Right cardiac atrium (tissue), 5 donors: Measurements from ENCODE around the gene SLC9C1. TPM values are rescaled to one million over a fixed set of nuclear protein-coding genes. Genes with fewer than 3 reads are reported as not detected.

Source experiments
- ATAC-seq, 2 donors: fragments of 200-7000 bp; cut with Tn5 transposase; one replicate each; pipeline versions ENCODE4 v1.8.0 to v1.9.1; 2020; ENCODE audit warnings: moderate library complexity in 2 of 2, mild to moderate bottlenecking in 1 of 2
- DNase-seq, 3 donors: peaks; one replicate each; pipeline ENCODE4 v3.0.0-alpha.2; 2020
- H3K27ac ChIP-seq: one replicate; pipeline ENCODE4 v1.5.1; 2013; ENCODE audit warnings: mild to moderate bottlenecking, low read length, control low read depth, moderate library complexity
- H3K27me3 ChIP-seq: one replicate; pipeline ENCODE4 v1.6.1; 2013; ENCODE audit not compliant: control insufficient read depth, insufficient read depth
- H3K4me1 ChIP-seq: one replicate; pipeline ENCODE4 v1.6.1; 2013; ENCODE audit warnings: low read length; ENCODE audit not compliant: control insufficient read depth, insufficient read depth
- H3K4me3 ChIP-seq: one replicate; pipeline ENCODE4 v1.5.1; 2013; ENCODE audit warnings: low read length, control low read depth
- H3K9me3 ChIP-seq: one replicate; pipeline ENCODE4 v1.6.1; 2013; ENCODE audit warnings: low read length; ENCODE audit not compliant: control insufficient read depth
- WGBS: extraction: QIAGEN DNeasy Blood & Tissue Kit; methylation state at CpG from one replicate; pipeline ENCODE4 v1.1.7; 2013; 5-methylcytosine and 5-hydroxymethylcytosine counted together
- intact Hi-C, 4 donors: fragments of 100-400 bp; cut with DNase I; formaldehyde crosslinking; loops; one replicate each; pipeline versions ENCODE4 v1.11.0 to v1.14.0; 2022 to 2023
- polyA plus RNA-seq: library from polyadenylated mRNA; stranded (reverse); fragments of 200-250 nt; gene quantifications from one replicate; pipeline ENCODE4 v1.2.3, GENCODE V29; 2013
- total RNA-seq, 4 donors: library from RNA; stranded (reverse); fragmentation: NEBNext Ultra II Directional; extraction: Animal tissue kit (Norgen Biotek cat#: 25700); gene quantifications; one replicate each; pipeline ENCODE4 v1.2.1, GENCODE V29; 2021
- donor health status: healthy with polysubstance abuse.
- donor health status: DM: no; HTN: yes; CAD: no.
- donor health status: DM: no; HTN: no; CAD: no.
- donor health status: DM: no; HTN: yes; CAD: no; lungs with severe emphysema.
- donor health status: DM: yes; HTN: yes; CAD: no.

The SLC9C1 gene
- total and polyA plus RNA-seq, 5 donors, result 0.14 to 0.69 (median 0.31) TPM

DNA sequence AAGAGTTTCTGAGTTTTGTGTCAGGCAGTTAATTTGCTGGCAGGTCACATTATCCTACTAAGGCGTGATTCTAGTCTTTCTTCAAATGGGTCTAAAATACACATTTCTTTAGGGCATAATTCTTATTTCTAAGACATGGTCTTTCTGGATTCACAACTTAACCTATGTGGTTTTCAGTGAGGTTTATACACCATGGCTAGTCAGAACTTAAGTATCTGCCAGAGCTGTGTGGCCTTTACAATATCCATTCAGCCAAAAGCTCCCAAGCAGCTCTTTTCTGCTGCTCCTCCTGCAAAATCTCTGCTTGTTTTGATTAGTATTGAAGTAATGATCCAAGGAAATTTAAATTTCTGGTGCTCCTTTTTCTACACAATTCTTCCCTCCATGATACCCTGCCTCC, 33.5 kb downstream of the SLC9C1 start:
- Histone ChIP-seq H3K4me1 (no peaks in the 10 kb centered on the region), H3K27me3 (no peaks in the 10 kb centered on the region), H3K9me3 (no peaks in the 10 kb centered on the region), H3K27ac (no peak overlapping the region), H3K4me3 (no peak overlapping the region)
- ATAC-seq, result no peak
- no peak for DNase-seq
- 81% methylated on average over 1 of the region's 1 CpG for WGBS
- intact Hi-C loops, result no loop called here

DNA sequence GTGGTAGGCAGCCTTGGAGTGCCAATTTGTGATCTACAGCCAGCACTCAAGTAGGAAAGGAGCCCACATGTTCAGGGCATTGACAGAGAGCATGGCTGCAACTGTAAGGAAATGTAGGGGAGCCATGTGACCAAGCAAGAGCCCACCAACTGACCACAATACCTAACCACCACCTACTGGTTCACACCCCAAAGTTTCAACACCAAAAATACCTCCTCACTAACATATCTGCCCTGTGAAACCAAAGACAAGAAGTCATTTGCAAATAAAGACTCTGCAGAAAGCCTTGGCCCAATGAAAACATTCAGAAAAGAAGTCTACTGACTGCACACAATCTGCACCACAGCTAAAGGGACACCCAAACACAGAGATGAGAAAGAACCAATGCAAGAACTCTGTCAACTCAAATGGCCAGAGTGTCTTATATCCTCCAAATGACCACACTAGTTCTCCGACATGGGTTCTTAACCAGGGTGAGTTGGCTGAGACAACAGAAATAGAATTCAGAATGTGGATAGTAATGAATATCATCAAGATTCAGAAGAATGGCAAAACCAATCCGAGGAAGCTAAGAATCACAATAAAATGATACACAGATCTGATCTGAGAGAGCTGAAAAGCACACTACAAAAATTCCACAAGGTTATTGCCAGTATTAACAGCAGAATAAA, 40.6 kb downstream of the SLC9C1 start:
- Histone ChIP-seq H3K4me1 (no peaks in the 10 kb centered on the region), H3K9me3 (no peaks in the 10 kb centered on the region), H3K27ac (no peak overlapping the region), H3K4me3 (no peak overlapping the region), H3K27me3 (no peaks in the 10 kb centered on the region)
- WGBS, result 91% methylated on average over 2 of the region's 2 CpGs
- intact Hi-C loops, result no loop called here
- no peak for ATAC-seq
- DNase-seq, result no peak

DNA sequence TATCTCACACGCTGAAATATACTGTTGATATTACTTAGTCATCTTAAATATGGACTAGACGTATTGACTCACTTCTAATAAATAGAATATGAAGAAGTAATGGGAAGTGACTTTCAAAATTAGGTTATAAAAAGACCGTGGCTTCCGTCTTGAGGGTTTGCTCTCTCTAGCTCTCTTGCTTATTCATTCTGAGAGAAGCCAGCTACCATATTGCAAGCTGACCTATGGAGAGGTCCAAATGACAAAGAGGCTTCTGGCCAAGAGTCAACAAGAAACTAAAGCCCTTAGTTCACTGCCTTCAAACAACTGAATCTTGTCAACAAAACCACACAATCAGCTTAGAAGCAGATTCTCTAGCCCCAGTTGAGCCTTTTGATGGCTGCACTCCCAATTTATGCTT, 46.1 kb downstream of the SLC9C1 start:
- intact Hi-C loops, result no loop called here
- Histone ChIP-seq H3K4me1 (no peaks in the 10 kb centered on the region), H3K27ac (no peak overlapping the region), H3K27me3 (no peaks in the 10 kb centered on the region), H3K4me3 (no peak overlapping the region), H3K9me3 (no peaks in the 10 kb centered on the region)
- ATAC-seq, result no peak
- no peak for DNase-seq
- WGBS, result 87% methylated on average over 4 of the region's 4 CpGs

DNA sequence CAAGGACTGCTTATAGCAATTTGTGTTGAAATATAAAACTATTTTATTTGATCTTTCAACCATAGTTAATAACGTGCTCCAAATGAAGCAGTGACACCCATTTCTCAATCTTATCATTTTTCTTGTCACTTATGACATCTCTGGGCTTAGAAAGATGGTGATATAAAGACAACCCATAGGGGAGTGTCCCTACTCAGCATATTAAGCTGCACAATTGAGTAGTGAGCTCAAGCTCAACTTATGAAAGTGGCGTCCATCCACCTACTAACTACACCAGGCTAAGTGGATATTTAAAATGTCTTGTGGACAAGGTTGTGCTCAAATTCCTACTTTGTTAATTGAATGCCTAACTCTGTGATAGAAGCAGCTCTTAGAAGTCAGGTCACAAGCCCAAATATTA, 46.7 kb downstream of the SLC9C1 start:
- no peak overlapping the region for H3K4me3 ChIP-seq
- intact Hi-C loops, result no loop called here
- H3K4me1 ChIP-seq, result no peaks in the 10 kb centered on the region
- WGBS, result 68% methylated on average over 2 of the region's 2 CpGs
- no peaks in the 10 kb centered on the region for H3K9me3 ChIP-seq
- no peak overlapping the region for H3K27ac ChIP-seq
- no peak for ATAC-seq
- no peaks in the 10 kb centered on the region for H3K27me3 ChIP-seq
- DNase-seq, result no peak

DNA sequence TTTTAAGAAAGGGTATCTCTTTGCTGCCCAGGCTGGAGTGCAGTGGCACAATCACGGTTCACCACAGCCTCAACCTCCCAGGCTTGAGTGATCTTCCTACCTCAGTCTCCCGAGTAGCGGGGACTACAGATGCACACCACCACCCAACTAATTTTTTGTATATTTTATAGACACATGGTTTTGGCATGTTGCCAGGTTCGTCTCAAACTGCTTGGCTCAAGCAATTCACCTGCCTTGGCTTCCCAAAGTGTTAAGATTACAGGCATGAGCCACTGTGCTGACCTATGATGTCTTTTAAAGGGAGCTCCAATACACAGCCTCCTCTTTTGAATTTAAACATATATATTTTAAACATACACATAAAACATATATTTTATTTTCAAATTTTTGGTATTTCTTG, 60.9 kb downstream of the SLC9C1 start:
- no peaks in the 10 kb centered on the region for H3K27me3 ChIP-seq
- no peak overlapping the region for H3K4me3 ChIP-seq
- H3K9me3 ChIP-seq, result no peaks in the 10 kb centered on the region
- ATAC-seq (no peak), DNase-seq (no peak)
- intact Hi-C loops, result no loop called here
- H3K4me1 ChIP-seq, result no peaks in the 10 kb centered on the region
- whole genome bisulfite sequencing, result 74% methylated on average over 4 of the region's 4 CpGs
- no peak overlapping the region for H3K27ac ChIP-seq

DNA sequence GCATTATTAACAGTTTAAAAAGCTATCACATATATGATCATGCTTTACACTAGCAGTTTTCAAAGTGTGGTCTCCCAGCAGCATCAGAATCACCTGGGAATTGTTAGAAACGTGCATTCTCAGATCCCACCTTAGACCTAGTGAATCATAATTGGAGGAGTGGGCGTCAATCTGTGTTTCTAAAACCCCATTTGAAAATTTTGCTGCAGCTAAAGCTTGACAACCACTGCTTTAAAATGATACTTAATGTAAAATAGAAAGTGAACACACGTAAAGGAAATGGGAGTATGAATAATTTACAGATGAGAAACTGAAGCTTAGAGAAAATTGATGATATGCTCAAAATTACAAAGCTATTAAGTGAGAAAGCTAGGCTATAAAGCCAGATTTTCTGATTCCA, 62.3 kb downstream of the SLC9C1 start:
- H3K27ac ChIP-seq, result no peak overlapping the region
- ATAC-seq (no peak), DNase-seq (no peak)
- no peaks in the 10 kb centered on the region for H3K9me3 ChIP-seq
- WGBS, result 76% methylated on average over 3 of the region's 3 CpGs
- H3K4me1 ChIP-seq, result no peaks in the 10 kb centered on the region
- intact Hi-C loops, result no loop called here
- H3K27me3 ChIP-seq, result no peaks in the 10 kb centered on the region
- H3K4me3 ChIP-seq, result no peak overlapping the region

DNA sequence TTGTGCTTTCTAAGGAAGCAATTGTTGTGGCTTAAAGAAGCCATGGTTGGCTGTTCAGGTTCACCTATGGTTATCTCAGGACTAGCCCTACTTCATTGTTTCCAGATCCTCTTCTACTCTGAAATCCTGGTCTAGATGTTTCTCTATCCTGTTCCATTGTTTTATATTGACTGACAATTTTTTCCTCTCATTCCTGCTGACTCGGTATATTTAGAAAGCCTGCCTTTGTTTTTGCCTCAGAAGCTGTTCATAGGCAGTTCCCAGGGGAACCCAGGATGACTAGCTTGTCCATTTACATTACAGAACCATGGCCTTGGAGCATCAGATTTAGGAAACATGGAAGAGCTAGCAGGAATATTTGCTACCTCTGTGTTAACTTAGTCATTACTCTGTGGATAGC, 64.0 kb downstream of the SLC9C1 start:
- WGBS, result 79% methylated on average over 1 of the region's 1 CpG
- ATAC-seq (no peak), DNase-seq (no peak)
- Histone ChIP-seq H3K4me3 (no peak overlapping the region), H3K27ac (no peak overlapping the region), H3K4me1 (no peaks in the 10 kb centered on the region), H3K27me3 (no peaks in the 10 kb centered on the region), H3K9me3 (no peaks in the 10 kb centered on the region)
- intact Hi-C loops, result no loop called here

DNA sequence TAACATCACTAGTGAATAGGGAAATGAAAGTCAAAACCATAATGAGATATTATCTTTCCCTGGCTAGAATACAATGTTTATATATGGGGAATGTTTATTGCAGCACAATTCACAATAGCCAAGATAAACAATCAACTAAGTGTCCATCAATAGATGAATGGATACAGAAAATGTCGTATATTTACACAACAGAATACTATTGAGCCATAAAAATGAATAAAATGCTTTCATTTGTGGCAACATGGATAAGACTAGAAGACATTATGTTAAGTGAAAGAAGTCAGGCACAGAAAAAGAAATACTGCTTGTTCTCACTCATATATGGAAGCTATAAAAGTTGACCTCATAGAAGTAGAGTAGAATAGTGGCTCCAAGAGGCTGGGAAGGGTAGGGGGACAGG, 65.2 kb downstream of the SLC9C1 start:
- H3K9me3 ChIP-seq, result peaks cover 1% of the 10 kb centered on the region
- no peaks in the 10 kb centered on the region for H3K27me3 ChIP-seq
- intact Hi-C loops, result no loop called here
- no peak for DNase-seq
- ATAC-seq, result no peak
- no peaks in the 10 kb centered on the region for H3K4me1 ChIP-seq
- no peak overlapping the region for H3K27ac ChIP-seq
- 76% methylated on average over 1 of the region's 1 CpG for WGBS
- no peak overlapping the region for H3K4me3 ChIP-seq

DNA sequence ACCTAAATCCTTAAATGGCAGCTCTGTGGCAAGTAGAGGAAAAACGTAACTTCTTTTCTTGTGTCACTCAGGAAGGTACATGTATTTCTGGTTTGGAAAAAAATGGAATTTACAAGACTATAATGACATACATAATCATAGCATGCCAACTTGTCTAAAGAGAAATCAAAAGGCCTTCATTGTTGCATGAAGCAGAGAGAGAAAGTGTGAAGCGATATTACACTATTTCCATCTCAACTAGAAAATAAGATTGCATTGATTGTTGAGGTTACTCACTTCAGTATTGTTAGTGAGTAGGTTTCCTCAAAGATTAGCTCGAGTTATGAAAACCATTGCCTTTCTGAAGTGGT, 93.7 kb downstream of the SLC9C1 start:
- Histone ChIP-seq H3K4me3 (no peak overlapping the region), H3K4me1 (no peaks in the 10 kb centered on the region), H3K27ac (no peak overlapping the region), H3K27me3 (no peaks in the 10 kb centered on the region), H3K9me3 (no peaks in the 10 kb centered on the region)
- DNase-seq (no peak), ATAC-seq (no peak)
- intact Hi-C loops, result no loop called here
- whole genome bisulfite sequencing, result 88% methylated on average over 3 of the region's 3 CpGs

DNA sequence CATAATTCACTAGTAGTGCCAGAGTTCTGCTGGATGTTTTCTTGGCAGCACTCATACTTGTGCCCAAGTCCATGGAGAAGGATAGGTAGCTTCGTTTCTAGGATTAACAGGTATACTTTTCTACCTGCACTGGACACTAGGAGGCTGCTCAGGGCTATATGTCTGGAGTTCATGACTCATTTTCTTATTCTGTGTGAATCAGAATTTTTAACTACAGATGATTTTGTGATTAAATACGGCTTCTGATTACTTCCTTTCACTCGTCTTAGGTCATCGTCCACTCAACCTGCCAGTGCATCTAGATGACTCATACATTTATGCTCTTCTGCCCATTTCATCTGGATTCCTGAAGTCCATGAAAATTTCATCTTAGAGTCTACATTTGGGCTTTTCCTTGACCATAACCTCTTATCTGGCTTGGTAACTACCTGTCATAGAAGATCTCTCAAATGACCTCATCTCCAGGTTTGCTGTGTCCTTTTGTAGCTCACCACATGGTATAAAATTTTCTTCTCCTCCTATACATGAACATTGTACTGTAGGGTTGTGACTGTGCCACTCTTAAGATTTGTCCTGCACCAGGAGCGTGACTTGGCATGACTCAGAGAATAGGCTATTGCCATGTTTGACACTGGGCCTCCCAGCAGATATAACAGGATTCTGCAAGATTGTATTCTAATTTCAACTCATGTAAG, 94.2 kb downstream of the SLC9C1 start:
- 83% methylated on average over 5 of the region's 5 CpGs for WGBS
- DNase-seq, result no peak
- no peaks in the 10 kb centered on the region for H3K27me3 ChIP-seq
- H3K4me1 ChIP-seq, result no peaks in the 10 kb centered on the region
- no peaks in the 10 kb centered on the region for H3K9me3 ChIP-seq
- no peak overlapping the region for H3K4me3 ChIP-seq
- no peak overlapping the region for H3K27ac ChIP-seq
- intact Hi-C loops, result no loop called here
- ATAC-seq, result no peak

DNA sequence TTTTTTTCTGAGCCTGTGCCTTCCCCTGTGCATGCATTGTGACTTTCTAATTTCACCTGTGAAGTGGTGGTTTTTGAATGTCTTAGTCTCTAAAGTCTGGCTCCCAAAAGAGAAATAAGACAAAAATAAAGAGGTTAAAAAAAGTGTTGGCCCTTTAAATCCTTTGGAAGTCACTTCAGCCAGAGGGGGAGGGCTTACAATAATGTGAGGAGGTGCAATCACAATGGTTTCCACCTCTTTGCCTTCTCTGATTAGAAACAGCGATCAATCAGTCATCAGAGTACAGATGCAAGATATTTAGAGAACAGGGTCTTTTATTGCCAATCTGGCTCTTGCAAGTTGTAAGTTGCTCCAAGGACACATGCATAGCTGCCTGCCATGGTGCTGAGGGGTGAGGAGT, 96.9 kb downstream of the SLC9C1 start:
- intact Hi-C loops, result no loop called here
- WGBS, result 33% methylated on average over 1 of the region's 1 CpG
- no peaks in the 10 kb centered on the region for H3K4me1 ChIP-seq

DNA sequence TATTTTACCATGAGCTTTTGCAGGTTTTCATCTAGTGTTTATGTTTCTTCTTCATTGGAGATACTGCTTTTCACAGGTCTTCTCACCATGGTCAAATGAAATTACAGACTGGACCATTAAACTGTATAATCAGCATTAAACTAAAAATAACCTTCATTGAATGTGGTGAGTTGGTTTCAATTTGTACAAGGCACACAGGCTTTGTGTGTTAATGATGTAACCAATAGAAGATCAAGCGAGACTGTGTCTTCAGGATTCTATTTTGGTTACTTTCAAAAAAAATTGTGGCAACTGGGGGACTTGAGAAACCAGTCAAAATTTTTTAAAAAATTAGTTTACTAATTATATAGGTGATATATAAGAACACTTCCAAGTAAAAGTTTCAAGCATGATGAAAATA, 106.7 kb downstream of the SLC9C1 start:
- ATAC-seq (no peak), DNase-seq (no peak)
- Histone ChIP-seq H3K4me1 (no peaks in the 10 kb centered on the region), H3K9me3 (no peaks in the 10 kb centered on the region), H3K27ac (no peak overlapping the region), H3K27me3 (no peaks in the 10 kb centered on the region), H3K4me3 (no peak overlapping the region)
- 92% methylated on average over 1 of the region's 1 CpG for WGBS
- intact Hi-C loops, result no loop called here

More for the DNA sequence above, 96.9 kb downstream of the SLC9C1 start:
- DNase-seq (no peak), ATAC-seq (no peak)
- Histone ChIP-seq H3K9me3 (peaks cover 4% of the 10 kb centered on the region), H3K27me3 (no peaks in the 10 kb centered on the region), H3K27ac (no peak overlapping the region), H3K4me3 (no peak overlapping the region)
